Measurements from ENCODE around the gene TXNDC12.

- TF ChIP-seq CHD2 (IDR thresholded peaks at IDR 0.05; ENCODE audit: low read length, partially characterized antibody) (no peak), CTCF (IDR thresholded peaks at IDR 0.05) (no peak), POLR2A (IDR thresholded peaks at IDR 0.05; ENCODE audit: low read length) (no peak), JUNB (IDR thresholded peaks at IDR 0.05) (no peak), BHLHE40 (IDR thresholded peaks at IDR 0.05; ENCODE audit: low read depth, low read length) (no peak), EP300 (IDR thresholded peaks at IDR 0.05) (no peak), HMGXB4 (CRISPR knock-in tag; IDR thresholded peaks at IDR 0.05; ENCODE audit: borderline replicate concordance) (no peak)
Observed at GRCh38 chr1:51988254-51988653, 66.7 kb downstream of the TXNDC12 start.
